Vagina (tissue), 2 donors: ENCODE data around the gene NAPA.

ENCODE experiments used
- CTCF ChIP-seq, 3 experiments: fragments of 450-650 bp in 2 of 3; fragments of 200-600 bp in 1 of 3; sonication (generic) in 1 of 3; IDR thresholded peaks; one replicate each; pipeline ENCODE4 v1.5.1; 2017 to 2019; ENCODE audit warnings: antibody characterized with exemption in 3 of 3, mild to moderate bottlenecking in 2 of 3, moderate library complexity in 2 of 3
- POLR2A ChIP-seq, 2 donors: fragments of 450-650 bp; IDR thresholded peaks; one replicate each; pipeline ENCODE4 v1.6.1; 2017; ENCODE audit warnings: antibody characterized with exemption in 2 of 2, mild to moderate bottlenecking in 2 of 2, moderate library complexity in 2 of 2
- POLR2AphosphoS5 ChIP-seq, 2 donors: sonication (generic); formaldehyde crosslinking; IDR thresholded peaks; one replicate each; pipeline ENCODE4 v1.9.0; 2017; ENCODE audit warnings: antibody characterized with exemption in 2 of 2, mild to moderate bottlenecking in 2 of 2, low read depth in 1 of 2; ENCODE audit not compliant: insufficient read depth in 1 of 2

- TF ChIP-seq CTCF (IDR thresholded peaks at IDR 0.05), result no peak
- TF ChIP-seq POLR2A (IDR thresholded peaks at IDR 0.05), result no peak
- no peak for TF ChIP-seq POLR2AphosphoS5 (IDR thresholded peaks at IDR 0.05; ENCODE audit: insufficient read depth in 1 of 2, low read depth in 1 of 2)
Observed at GRCh38 chr19:47479701-47480503, 35.0 kb downstream of the NAPA start.
